Bronchial smooth muscle cell (primary cell): ENCODE data around the gene MAN1A1. TPM values are rescaled to one million over a fixed set of nuclear protein-coding genes. Genes with fewer than 3 reads are reported as not detected.

Experiments
- total RNA-seq: library from RNA; depleted of rRNA; stranded (reverse); fragments of >200 nt; gene quantifications from 2 replicates; pipeline ENCODE4 v1.2.1, GENCODE V29; 2014

MAN1A1 gene
- total RNA-seq, result 53.1 and 62.7 TPM in 2 replicates

DNA sequence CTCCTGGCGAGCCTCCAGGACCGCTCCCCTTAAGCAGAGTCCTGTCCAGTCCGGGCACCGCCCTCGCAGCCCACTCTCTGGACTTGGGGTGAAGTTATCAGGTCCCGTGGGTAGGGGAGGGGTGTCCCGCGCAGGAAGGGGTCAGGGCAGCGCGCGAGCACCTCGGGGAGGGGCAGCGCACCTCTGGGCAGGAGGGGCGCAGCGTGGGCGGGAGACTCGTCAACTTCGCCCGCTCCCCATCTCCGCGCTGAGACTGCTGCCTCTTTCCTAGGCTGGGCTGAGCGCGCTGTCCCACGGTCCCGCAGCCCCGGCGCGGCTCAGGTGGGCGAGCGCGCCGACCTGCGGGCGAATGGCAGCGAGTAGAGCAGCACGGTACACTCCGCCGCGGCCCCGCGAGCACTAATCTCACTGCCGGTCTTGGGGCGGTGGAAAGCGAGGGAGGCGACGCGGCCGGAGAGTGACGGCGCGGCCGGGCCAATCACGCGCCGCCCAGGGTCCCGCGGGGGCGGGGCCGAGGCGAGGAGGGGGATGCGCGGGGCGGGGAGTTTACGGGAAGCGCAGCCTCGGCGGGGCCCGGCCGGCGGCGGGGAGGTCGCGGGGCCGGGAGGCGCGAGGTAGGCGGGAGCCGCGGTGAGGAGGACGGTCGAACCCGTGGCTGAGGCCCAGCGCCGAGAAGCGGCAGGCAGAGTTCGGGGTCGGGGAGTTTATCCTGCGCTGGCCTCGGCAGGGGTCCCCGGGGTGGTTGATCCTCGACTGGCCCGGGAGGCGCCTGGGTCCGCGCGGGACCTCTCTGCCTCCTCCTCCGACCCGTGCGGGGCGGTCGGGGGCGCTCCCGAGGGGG lies at the start of gene MAN1A1:
Gene MAN1A1, minus strand, starts transcription at position 401 of the 841 bp plus-strand sequence. CDS start 696 bp downstream, outside the sequence.

